ENCODE data around the gene ATP13A3. TPM values are rescaled to one million over a fixed set of nuclear protein-coding genes. Genes with fewer than 3 reads are reported as not detected.

Gene ATP13A3
- total RNA-seq, 1 donor from 2014 or later, result 79.2 TPM

DNA sequence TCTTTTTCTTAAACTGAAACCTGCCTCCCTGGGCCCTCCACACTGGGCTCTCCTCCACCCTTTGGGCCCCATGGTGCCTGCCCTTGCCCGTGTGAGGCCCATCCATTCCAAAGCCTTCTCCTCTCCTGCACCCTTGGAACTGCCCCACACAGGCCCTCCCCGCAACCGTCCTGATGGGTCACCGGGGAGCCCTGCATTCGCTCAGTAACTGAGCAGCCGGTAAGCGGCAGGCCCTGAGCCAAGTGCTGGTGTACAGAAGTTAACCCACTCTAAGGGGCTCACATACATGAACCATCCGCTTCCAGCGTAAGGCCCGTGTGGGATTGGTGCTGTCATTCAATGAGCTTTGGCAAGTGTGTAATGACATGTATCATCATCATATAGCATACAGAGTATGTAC lies 111.9 kb downstream of the ATP13A3 start:
- H3K79me2 ChIP-seq (ENCODE audit: insufficient read depth, low read length), result no peaks in the 10 kb centered on the region
- DNase-seq (ENCODE audit: low read depth) (no peak), FAIRE-seq (no peak)
- no peak overlapping the region for H2AFZ ChIP-seq (ENCODE audit: low read depth, low read length)
- Mint-ChIP-seq H3K9me3 (ENCODE audit: unreplicated experiment) (no peaks in the 10 kb centered on the region), H3K4me3 (ENCODE audit: unreplicated experiment) (no peak overlapping the region), H3K27ac (ENCODE audit: unreplicated experiment) (no peak overlapping the region), H3K27me3 (ENCODE audit: low read depth, unreplicated experiment) (peaks cover 26% of the 10 kb centered on the region), H3K36me3 (ENCODE audit: low read depth, unreplicated experiment) (no peaks in the 10 kb centered on the region), H3K4me1 (ENCODE audit: low read depth, unreplicated experiment) (peaks cover 9% of the 10 kb centered on the region)
- H3K27me3 ChIP-seq (ENCODE audit: insufficient read depth, low read length), result peaks cover 15% of the 10 kb centered on the region
- H3K4me3 ChIP-seq (ENCODE audit: insufficient read depth, low read depth, low read length), result no peak overlapping the region
- H3K36me3 ChIP-seq (ENCODE audit: insufficient read depth, low read length), result no peaks in the 10 kb centered on the region
- H3K9ac ChIP-seq (ENCODE audit: low read length), result no peak overlapping the region
- H3K9me3 ChIP-seq (ENCODE audit: insufficient read depth, low read depth, low read length), result no peaks in the 10 kb centered on the region
- no peak for TF ChIP-seq CTCF (IDR thresholded peaks at IDR 0.05; ENCODE audit: insufficient read depth, low read depth, low read length)
- TF ChIP-seq EZH2 (IDR thresholded peaks at IDR 0.05; ENCODE audit: insufficient read depth, low read length), result no peak
- H3K4me2 ChIP-seq (ENCODE audit: low read length), result no peak overlapping the region
- H3K27ac ChIP-seq (ENCODE audit: low read depth, low read length), result no peak overlapping the region
- peaks cover 5% of the 10 kb centered on the region for H3K4me1 ChIP-seq (ENCODE audit: insufficient read depth, low read length)
- no peaks in the 10 kb centered on the region for H4K20me1 ChIP-seq (ENCODE audit: insufficient read depth, low read length)

- Histone ChIP-seq H3K4me3 (ENCODE audit: insufficient read depth, low read depth, low read length) (no peak overlapping the region), H2AFZ (ENCODE audit: low read depth, low read length) (no peak overlapping the region), H3K4me1 (ENCODE audit: insufficient read depth, low read length) (peaks cover 15% of the 10 kb centered on the region), H3K36me3 (ENCODE audit: insufficient read depth, low read length) (no peaks in the 10 kb centered on the region), H3K27me3 (ENCODE audit: insufficient read depth, low read length) (peaks cover 10% of the 10 kb centered on the region), H4K20me1 (ENCODE audit: insufficient read depth, low read length) (no peaks in the 10 kb centered on the region), H3K27ac (ENCODE audit: low read depth, low read length) (no peak overlapping the region), H3K4me2 (ENCODE audit: low read length) (no peak overlapping the region), H3K9me3 (ENCODE audit: insufficient read depth, low read depth, low read length) (no peaks in the 10 kb centered on the region), H3K9ac (ENCODE audit: low read length) (no peak overlapping the region), H3K79me2 (ENCODE audit: insufficient read depth, low read length) (no peaks in the 10 kb centered on the region)
- H3K4me3 Mint-ChIP-seq (ENCODE audit: unreplicated experiment), result no peak overlapping the region
- TF ChIP-seq EZH2 (IDR thresholded peaks at IDR 0.05; ENCODE audit: insufficient read depth, low read length), result no peak
- no peak for TF ChIP-seq CTCF (IDR thresholded peaks at IDR 0.05; ENCODE audit: insufficient read depth, low read depth, low read length)
- peaks cover 21% of the 10 kb centered on the region for H3K27me3 Mint-ChIP-seq (ENCODE audit: low read depth, unreplicated experiment)
- peaks cover 19% of the 10 kb centered on the region for H3K4me1 Mint-ChIP-seq (ENCODE audit: low read depth, unreplicated experiment)
- no peak for FAIRE-seq
- DNase-seq (ENCODE audit: low read depth), result no peak
- no peaks in the 10 kb centered on the region for H3K36me3 Mint-ChIP-seq (ENCODE audit: low read depth, unreplicated experiment)
- H3K9me3 Mint-ChIP-seq (ENCODE audit: unreplicated experiment), result no peaks in the 10 kb centered on the region
- H3K27ac Mint-ChIP-seq (ENCODE audit: unreplicated experiment), result no peak overlapping the region
Measured at GRCh38 chr3:194373899-194374298, 112.9 kb downstream of the ATP13A3 start.

GRCh38 chr3:194373028-194373427 lies 113.8 kb downstream of the ATP13A3 start:
- TF ChIP-seq EZH2 (IDR thresholded peaks at IDR 0.05; ENCODE audit: insufficient read depth, low read length), result no peak
- no peak for TF ChIP-seq CTCF (IDR thresholded peaks at IDR 0.05; ENCODE audit: insufficient read depth, low read depth, low read length)
- DNase-seq (ENCODE audit: low read depth) (no peak), FAIRE-seq (no peak)
- H3K4me3 Mint-ChIP-seq (ENCODE audit: unreplicated experiment), result no peak overlapping the region
- H3K36me3 Mint-ChIP-seq (ENCODE audit: low read depth, unreplicated experiment), result no peaks in the 10 kb centered on the region
- no peaks in the 10 kb centered on the region for H3K9me3 Mint-ChIP-seq (ENCODE audit: unreplicated experiment)
- H3K27me3 Mint-ChIP-seq (ENCODE audit: low read depth, unreplicated experiment), result peaks cover 20% of the 10 kb centered on the region
- Histone ChIP-seq H3K9ac (ENCODE audit: low read length) (no peak overlapping the region), H3K4me1 (ENCODE audit: insufficient read depth, low read length) (peaks cover 24% of the 10 kb centered on the region), H3K9me3 (ENCODE audit: insufficient read depth, low read depth, low read length) (no peaks in the 10 kb centered on the region), H3K27ac (ENCODE audit: low read depth, low read length) (no peak overlapping the region), H4K20me1 (ENCODE audit: insufficient read depth, low read length) (no peaks in the 10 kb centered on the region), H3K27me3 (ENCODE audit: insufficient read depth, low read length) (peaks cover 8% of the 10 kb centered on the region), H3K4me2 (ENCODE audit: low read length) (no peak overlapping the region), H3K4me3 (ENCODE audit: insufficient read depth, low read depth, low read length) (no peak overlapping the region), H2AFZ (ENCODE audit: low read depth, low read length) (no peak overlapping the region), H3K36me3 (ENCODE audit: insufficient read depth, low read length) (no peaks in the 10 kb centered on the region), H3K79me2 (ENCODE audit: insufficient read depth, low read length) (no peaks in the 10 kb centered on the region)
- no peak overlapping the region for H3K27ac Mint-ChIP-seq (ENCODE audit: unreplicated experiment)
- peaks cover 27% of the 10 kb centered on the region for H3K4me1 Mint-ChIP-seq (ENCODE audit: low read depth, unreplicated experiment)
